NCI-H2029 (cell line): Measurements from ENCODE around the gene MED13L.

Experiments used
- DNase-seq: peaks from one replicate; lab custom pipeline; 2025; lab: John Stamatoyannopoulos, UW

Gene MED13L

GRCh38 chr12:116210762-116211161 is 66.7 kb downstream of the MED13L start:
- DNase-seq = no peak

GRCh38 chr12:116210131-116210530 is 67.4 kb downstream of the MED13L start:
- no peak for DNase-seq

- no peak for DNase-seq
Observed at GRCh38 chr12:116209503-116209902, 68.0 kb downstream of the MED13L start.

- DNase-seq = no peak
Observed at GRCh38 chr12:116207274-116207673, 70.2 kb downstream of the MED13L start.

- DNase-seq = no peak
Observed at GRCh38 chr12:116206828-116207227, 70.7 kb downstream of the MED13L start.

GRCh38 chr12:116204785-116205184 is 72.7 kb downstream of the MED13L start:
- no peak for DNase-seq

- no peak for DNase-seq
Observed at GRCh38 chr12:116204169-116204568, 73.3 kb downstream of the MED13L start.

GRCh38 chr12:116202940-116203339 is 74.6 kb downstream of the MED13L start:
- no peak for DNase-seq

GRCh38 chr12:116202433-116202832 is 75.1 kb downstream of the MED13L start:
- no peak for DNase-seq

GRCh38 chr12:116201908-116202307 is 75.6 kb downstream of the MED13L start:
- DNase-seq = no peak

GRCh38 chr12:116201359-116201758 is 76.1 kb downstream of the MED13L start:
- DNase-seq = no peak

- no peak for DNase-seq
Observed at GRCh38 chr12:116200812-116201211, 76.7 kb downstream of the MED13L start.

GRCh38 chr12:116199160-116199706 is 78.3 kb downstream of the MED13L start:
- DNase-seq = no peak

GRCh38 chr12:116196752-116197718 is 80.5 kb downstream of the MED13L start:
- DNase-seq = no peak

GRCh38 chr12:116196226-116196625 is 81.3 kb downstream of the MED13L start:
- no peak for DNase-seq

GRCh38 chr12:116194935-116195431 is 82.5 kb downstream of the MED13L start:
- no peak for DNase-seq

GRCh38 chr12:116189692-116190091 is 87.8 kb downstream of the MED13L start:
- no peak for DNase-seq

GRCh38 chr12:116188581-116188980 is 88.9 kb downstream of the MED13L start:
- DNase-seq = no peak

GRCh38 chr12:116187151-116187511 is 90.4 kb downstream of the MED13L start:
- DNase-seq = no peak

GRCh38 chr12:116186482-116187150 is 90.9 kb downstream of the MED13L start:
- DNase-seq = no peak

GRCh38 chr12:116184763-116185162 is 92.7 kb downstream of the MED13L start:
- no peak for DNase-seq

- no peak for DNase-seq
Observed at GRCh38 chr12:116183741-116184141, 93.8 kb downstream of the MED13L start.
